Activated CD8-positive, alpha-beta memory T cell treated with anti-CD3 and anti-CD28 coated beads, Interleukin-2, amount 50 U/mL, for 24 hours (primary cell): Measurements from ENCODE around the gene TPCN2.

Experiments
- DNase-seq: peaks from one replicate; pipeline ENCODE4 v3.0.0-alpha.2; 2020; ENCODE audit errors: extremely low read depth

The TPCN2 gene

GRCh38 chr11:69037544-69037943, 11.2 kb upstream of the TPCN2 start:
- no peak for DNase-seq

GRCh38 chr11:69039501-69039900, 9.2 kb upstream of the TPCN2 start:
- DNase-seq: no peak

GRCh38 chr11:69040051-69040450, 8.7 kb upstream of the TPCN2 start:
- DNase-seq: no peak

- DNase-seq: peak; percentile 31
Observed at GRCh38 chr11:69040581-69041260, 8.0 kb upstream of the TPCN2 start.

- no peak for DNase-seq
Observed at GRCh38 chr11:69041516-69041915, 7.2 kb upstream of the TPCN2 start.

- no peak for DNase-seq
Observed at GRCh38 chr11:69044111-69045013, 4.4 kb upstream of the TPCN2 start.

GRCh38 chr11:69048031-69048693, 570 bp upstream of the TPCN2 start:
- DNase-seq: no peak

- no peak for DNase-seq
Observed at GRCh38 chr11:69049490-69049867, 747 bp downstream of the TPCN2 start.

- DNase-seq: no peak
Observed at GRCh38 chr11:69050592-69051380, 2.1 kb downstream of the TPCN2 start.

GRCh38 chr11:69051381-69052342, 2.9 kb downstream of the TPCN2 start:
- DNase-seq: no peak

GRCh38 chr11:69052343-69053168, 3.8 kb downstream of the TPCN2 start:
- no peak for DNase-seq

GRCh38 chr11:69053169-69053477, 4.4 kb downstream of the TPCN2 start:
- DNase-seq: no peak

- no peak for DNase-seq
Observed at GRCh38 chr11:69053546-69054396, 5.0 kb downstream of the TPCN2 start.

- DNase-seq: no peak
Observed at GRCh38 chr11:69054397-69055211, 5.9 kb downstream of the TPCN2 start.

GRCh38 chr11:69055212-69055586, 6.5 kb downstream of the TPCN2 start:
- DNase-seq: no peak

GRCh38 chr11:69055598-69056516, 7.1 kb downstream of the TPCN2 start:
- no peak for DNase-seq

- DNase-seq: no peak
Observed at GRCh38 chr11:69057236-69057635, 8.5 kb downstream of the TPCN2 start.
